Measurements from ENCODE around the gene BIRC3. TPM values are rescaled to one million over a fixed set of nuclear protein-coding genes. Genes with fewer than 3 reads are reported as not detected.

BIRC3 gene
- total RNA-seq, 2 donors from 2014 or later: 5.3 to 13.2 TPM

GRCh38 chr11:102387043-102387781 is 69.9 kb downstream of the BIRC3 start:
- H3K27ac ChIP-seq: no peak overlapping the region
- H3K9me3 ChIP-seq: no peaks in the 10 kb centered on the region
- intact Hi-C loops (cut with DNase I): no loop called here
- no peaks in the 10 kb centered on the region for H3K27me3 ChIP-seq
- DNase-seq: no peak
- no peak overlapping the region for H3K4me3 ChIP-seq
- WGBS, 2 donors: 79 to 84% methylated on average over 8 of the region's 8 CpGs
- peaks cover 0 to 3% of the 10 kb centered on the region in 2 donors for H3K36me3 ChIP-seq (replicated peaks in 1 of 2; ENCODE audit: insufficient read depth in 1 of 2, low read depth in 2 of 2)
- TF ChIP-seq POLR2A (IDR thresholded peaks at IDR 0.05) (no peak), CTCF (IDR thresholded peaks at IDR 0.05) (no peak)
- H3K4me1 ChIP-seq: peaks cover 9% of the 10 kb centered on the region
- no peak for ATAC-seq

Small RNAs within 50 kb of the gene (small RNA-seq; reads per million reads assigned to genes)
- gene AP000942.3 (not detected), gene AP000942.4 (not detected), gene RNU6-952P (not detected)

Other genes with a start within 250 kb of the BIRC3 start
- 10 to 100 TPM; 26.0 to 38.9 TPM for gene YAP1, start 207.0 kb upstream of the BIRC3 start, total RNA-seq
- gene BIRC2, start 29.7 kb downstream of the BIRC3 start, total RNA-seq: 10 to 100 TPM; 46.5 to 53.2 TPM
- 10 to 100 TPM; 40.2 to 82.5 TPM for gene TMEM123, start 135.3 kb downstream of the BIRC3 start, total RNA-seq
- gene MMP7, start 213.3 kb downstream of the BIRC3 start, total RNA-seq: 100 to 1,000 TPM in 1 of 2 donors, 10 to 100 TPM in 1; 54.5 to 105 TPM